ENCODE measurements around the gene POLR2A. TPM values are rescaled to one million over a fixed set of nuclear protein-coding genes. Genes with fewer than 3 reads are reported as not detected.

POLR2A gene
- total and polyA plus RNA-seq, 2 of the 13 experiments (the other 11 are each of a cell fraction or from before 2014, with no cell fraction given) = 17.8 to 18.3 TPM

DNA sequence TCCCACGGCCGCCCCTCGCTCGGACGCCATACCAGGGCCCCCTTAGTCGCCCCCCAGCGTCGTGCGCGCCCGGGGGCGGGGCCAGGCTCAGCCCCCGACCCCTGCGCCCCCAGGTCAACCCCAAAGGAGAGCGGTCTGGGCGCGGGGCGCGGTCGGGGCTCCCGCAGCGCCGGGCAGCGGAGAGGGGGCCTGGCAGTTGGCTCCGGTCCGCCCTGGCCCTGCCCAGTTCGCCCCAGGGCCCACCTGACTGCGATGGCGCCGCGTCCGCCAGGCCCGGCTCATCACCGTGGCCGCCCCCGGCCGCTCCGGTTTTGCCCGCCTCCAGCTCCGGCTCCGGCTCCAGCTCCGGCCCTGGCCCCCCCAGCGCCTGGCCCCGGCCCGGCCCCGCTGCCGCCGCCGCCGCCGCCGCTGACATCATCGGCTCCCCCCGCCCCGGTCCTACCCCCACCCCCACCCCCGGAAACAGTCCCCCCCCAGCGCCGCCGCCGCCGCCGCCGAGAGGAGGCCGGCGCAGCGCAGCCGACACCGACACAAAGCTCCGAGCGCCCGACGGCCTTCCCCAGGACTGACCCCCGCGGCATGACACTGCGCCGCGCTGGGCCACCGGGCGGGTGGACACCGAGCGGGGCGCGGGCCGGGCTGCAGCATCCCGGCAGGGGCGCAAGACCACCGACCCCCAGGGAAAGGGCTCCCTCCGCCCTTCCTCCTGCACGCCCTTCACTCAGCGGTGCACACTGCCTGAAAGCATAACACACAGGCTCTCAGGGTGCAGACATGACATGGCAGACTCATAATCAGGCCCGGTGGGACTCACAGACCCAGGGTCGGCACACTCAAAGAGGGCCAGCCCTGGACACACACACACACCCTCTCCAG, 4.7 kb upstream of the POLR2A start, which contains the start of gene ZBTB4 (continued):
- TF ChIP-seq EEA1 (CRISPR knock-in tag; IDR thresholded peaks at IDR 0.05; ENCODE audit: borderline replicate concordance) (0 out of 2 replicates have a peak, but pooled peaks have one; percentile 11), KAT8 (CRISPR knock-in tag; IDR thresholded peaks at IDR 0.05) (peak; percentile 68; the same call in 1 of the 2 replicates), RFXAP (CRISPR knock-in tag; IDR thresholded peaks at IDR 0.05; ENCODE audit: borderline replicate concordance) (no peak), GABPB1 (CRISPR knock-in tag; IDR thresholded peaks at IDR 0.05) (peak; percentile 74; the same call in 1 of the 2 replicates), ZNF207 (IDR thresholded peaks at IDR 0.05; ENCODE audit: borderline replicate concordance) (no peak), KDM5A (IDR thresholded peaks at IDR 0.05; ENCODE audit: borderline replicate concordance, low read length) (0 out of 2 replicates have a peak, but pooled peaks have one; percentile 24), ZNF572 (CRISPR knock-in tag; IDR thresholded peaks at IDR 0.05) (0 out of 2 replicates have a peak, but pooled peaks have one; percentile 73), HMG20A (CRISPR knock-in tag; IDR thresholded peaks at IDR 0.05; ENCODE audit: borderline replicate concordance) (no peak), ZNF317 (CRISPR knock-in tag; IDR thresholded peaks at IDR 0.05) (no peak), ATM (IDR thresholded peaks at IDR 0.05; ENCODE audit: borderline replicate concordance) (no peak), ZFP1 (CRISPR knock-in tag; IDR thresholded peaks at IDR 0.05) (no peak), CBX5 (CRISPR knock-in tag; IDR thresholded peaks at IDR 0.05; ENCODE audit: borderline replicate concordance) (peak; percentile 29; the same call in 1 of the 2 replicates)
- TF ChIP-seq, protein P1, sequence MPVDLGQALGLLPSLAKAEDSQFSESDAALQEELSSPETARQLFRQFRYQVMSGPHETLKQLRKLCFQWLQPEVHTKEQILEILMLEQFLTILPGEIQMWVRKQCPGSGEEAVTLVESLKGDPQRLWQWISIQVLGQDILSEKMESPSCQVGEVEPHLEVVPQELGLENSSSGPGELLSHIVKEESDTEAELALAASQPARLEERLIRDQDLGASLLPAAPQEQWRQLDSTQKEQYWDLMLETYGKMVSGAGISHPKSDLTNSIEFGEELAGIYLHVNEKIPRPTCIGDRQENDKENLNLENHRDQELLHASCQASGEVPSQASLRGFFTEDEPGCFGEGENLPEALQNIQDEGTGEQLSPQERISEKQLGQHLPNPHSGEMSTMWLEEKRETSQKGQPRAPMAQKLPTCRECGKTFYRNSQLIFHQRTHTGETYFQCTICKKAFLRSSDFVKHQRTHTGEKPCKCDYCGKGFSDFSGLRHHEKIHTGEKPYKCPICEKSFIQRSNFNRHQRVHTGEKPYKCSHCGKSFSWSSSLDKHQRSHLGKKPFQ (CRISPR knock-in tag; IDR thresholded peaks at IDR 0.05; ENCODE audit: insufficient replicate concordance) = no peak
- TF ChIP-seq, protein P2, sequence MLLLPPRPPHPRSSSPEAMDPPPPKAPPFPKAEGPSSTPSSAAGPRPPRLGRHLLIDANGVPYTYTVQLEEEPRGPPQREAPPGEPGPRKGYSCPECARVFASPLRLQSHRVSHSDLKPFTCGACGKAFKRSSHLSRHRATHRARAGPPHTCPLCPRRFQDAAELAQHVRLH (CRISPR knock-in tag; IDR thresholded peaks at IDR 0.05; ENCODE audit: borderline replicate concordance, low read depth) = no peak
- TF ChIP-seq, protein P3, sequence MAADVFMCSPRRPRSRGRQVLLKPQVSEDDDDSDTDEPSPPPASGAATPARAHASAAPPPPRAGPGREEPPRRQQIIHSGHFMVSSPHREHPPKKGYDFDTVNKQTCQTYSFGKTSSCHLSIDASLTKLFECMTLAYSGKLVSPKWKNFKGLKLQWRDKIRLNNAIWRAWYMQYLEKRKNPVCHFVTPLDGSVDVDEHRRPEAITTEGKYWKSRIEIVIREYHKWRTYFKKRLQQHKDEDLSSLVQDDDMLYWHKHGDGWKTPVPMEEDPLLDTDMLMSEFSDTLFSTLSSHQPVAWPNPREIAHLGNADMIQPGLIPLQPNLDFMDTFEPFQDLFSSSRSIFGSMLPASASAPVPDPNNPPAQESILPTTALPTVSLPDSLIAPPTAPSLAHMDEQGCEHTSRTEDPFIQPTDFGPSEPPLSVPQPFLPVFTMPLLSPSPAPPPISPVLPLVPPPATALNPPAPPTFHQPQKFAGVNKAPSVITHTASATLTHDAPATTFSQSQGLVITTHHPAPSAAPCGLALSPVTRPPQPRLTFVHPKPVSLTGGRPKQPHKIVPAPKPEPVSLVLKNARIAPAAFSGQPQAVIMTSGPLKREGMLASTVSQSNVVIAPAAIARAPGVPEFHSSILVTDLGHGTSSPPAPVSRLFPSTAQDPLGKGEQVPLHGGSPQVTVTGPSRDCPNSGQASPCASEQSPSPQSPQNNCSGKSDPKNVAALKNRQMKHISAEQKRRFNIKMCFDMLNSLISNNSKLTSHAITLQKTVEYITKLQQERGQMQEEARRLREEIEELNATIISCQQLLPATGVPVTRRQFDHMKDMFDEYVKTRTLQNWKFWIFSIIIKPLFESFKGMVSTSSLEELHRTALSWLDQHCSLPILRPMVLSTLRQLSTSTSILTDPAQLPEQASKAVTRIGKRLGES (CRISPR knock-in tag; IDR thresholded peaks at IDR 0.05; ENCODE audit: borderline replicate concordance) = no peak
- TF ChIP-seq, protein P4, sequence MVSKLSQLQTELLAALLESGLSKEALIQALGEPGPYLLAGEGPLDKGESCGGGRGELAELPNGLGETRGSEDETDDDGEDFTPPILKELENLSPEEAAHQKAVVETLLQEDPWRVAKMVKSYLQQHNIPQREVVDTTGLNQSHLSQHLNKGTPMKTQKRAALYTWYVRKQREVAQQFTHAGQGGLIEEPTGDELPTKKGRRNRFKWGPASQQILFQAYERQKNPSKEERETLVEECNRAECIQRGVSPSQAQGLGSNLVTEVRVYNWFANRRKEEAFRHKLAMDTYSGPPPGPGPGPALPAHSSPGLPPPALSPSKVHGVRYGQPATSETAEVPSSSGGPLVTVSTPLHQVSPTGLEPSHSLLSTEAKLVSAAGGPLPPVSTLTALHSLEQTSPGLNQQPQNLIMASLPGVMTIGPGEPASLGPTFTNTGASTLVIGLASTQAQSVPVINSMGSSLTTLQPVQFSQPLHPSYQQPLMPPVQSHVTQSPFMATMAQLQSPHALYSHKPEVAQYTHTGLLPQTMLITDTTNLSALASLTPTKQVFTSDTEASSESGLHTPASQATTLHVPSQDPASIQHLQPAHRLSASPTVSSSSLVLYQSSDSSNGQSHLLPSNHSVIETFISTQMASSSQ (IDR thresholded peaks at IDR 0.05; ENCODE audit: low read depth) = no peak
- TF ChIP-seq, protein P4 (CRISPR knock-in tag; IDR thresholded peaks at IDR 0.05; ENCODE audit: borderline replicate concordance) = no peak
- TF ChIP-seq, protein P5, sequence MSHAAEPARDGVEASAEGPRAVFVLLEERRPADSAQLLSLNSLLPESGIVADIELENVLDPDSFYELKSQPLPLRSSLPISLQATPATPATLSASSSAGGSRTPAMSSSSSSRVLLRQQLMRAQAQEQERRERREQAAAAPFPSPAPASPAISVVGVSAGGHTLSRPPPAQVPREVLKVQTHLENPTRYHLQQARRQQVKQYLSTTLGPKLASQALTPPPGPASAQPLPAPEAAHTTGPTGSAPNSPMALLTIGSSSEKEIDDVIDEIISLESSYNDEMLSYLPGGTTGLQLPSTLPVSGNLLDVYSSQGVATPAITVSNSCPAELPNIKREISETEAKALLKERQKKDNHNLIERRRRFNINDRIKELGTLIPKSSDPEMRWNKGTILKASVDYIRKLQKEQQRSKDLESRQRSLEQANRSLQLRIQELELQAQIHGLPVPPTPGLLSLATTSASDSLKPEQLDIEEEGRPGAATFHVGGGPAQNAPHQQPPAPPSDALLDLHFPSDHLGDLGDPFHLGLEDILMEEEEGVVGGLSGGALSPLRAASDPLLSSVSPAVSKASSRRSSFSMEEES (CRISPR knock-in tag; IDR thresholded peaks at IDR 0.05) = no peak

Measured in HepG2 (cell line).